Hepatocyte (in vitro differentiated cells): Measurements from ENCODE around the gene CPNE4.

Experiments used
- EZH2 ChIP-seq: fragments of 200-600 bp; sonication (generic); IDR thresholded peaks from 2 replicates; pipeline ENCODE4 v1.6.1; 2016; ENCODE audit warnings: antibody characterized with exemption, mild to moderate bottlenecking, borderline replicate concordance
- TF ChIP-seq, protein P1 (sequence below): fragments of 200-600 bp; sonication (generic); IDR thresholded peaks from 2 replicates; pipeline ENCODE4 v1.5.1; 2016; ENCODE audit warnings: antibody characterized with exemption, mild to moderate bottlenecking; ENCODE audit not compliant: poor library complexity

DNA sequence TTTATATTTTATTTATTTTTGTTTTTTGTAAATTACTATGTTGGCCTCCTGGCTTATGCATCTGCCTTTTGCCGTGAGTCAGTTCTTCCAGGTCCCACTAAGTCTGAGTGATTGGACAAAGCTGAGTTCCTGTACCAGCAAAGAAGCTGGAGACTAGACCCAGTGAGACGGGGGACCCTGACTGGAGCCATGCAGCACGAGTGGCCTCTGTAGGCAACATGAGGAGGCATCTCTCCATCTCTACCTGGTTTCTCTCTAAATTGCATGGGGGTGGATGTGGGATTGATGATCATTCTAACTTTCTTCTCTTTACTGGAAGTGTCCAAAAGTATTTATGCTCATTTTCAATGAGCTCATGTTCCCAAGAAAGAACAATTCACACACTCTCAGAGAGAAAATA, 376.7 kb downstream of the CPNE4 start:
- TF ChIP-seq, protein P1, sequence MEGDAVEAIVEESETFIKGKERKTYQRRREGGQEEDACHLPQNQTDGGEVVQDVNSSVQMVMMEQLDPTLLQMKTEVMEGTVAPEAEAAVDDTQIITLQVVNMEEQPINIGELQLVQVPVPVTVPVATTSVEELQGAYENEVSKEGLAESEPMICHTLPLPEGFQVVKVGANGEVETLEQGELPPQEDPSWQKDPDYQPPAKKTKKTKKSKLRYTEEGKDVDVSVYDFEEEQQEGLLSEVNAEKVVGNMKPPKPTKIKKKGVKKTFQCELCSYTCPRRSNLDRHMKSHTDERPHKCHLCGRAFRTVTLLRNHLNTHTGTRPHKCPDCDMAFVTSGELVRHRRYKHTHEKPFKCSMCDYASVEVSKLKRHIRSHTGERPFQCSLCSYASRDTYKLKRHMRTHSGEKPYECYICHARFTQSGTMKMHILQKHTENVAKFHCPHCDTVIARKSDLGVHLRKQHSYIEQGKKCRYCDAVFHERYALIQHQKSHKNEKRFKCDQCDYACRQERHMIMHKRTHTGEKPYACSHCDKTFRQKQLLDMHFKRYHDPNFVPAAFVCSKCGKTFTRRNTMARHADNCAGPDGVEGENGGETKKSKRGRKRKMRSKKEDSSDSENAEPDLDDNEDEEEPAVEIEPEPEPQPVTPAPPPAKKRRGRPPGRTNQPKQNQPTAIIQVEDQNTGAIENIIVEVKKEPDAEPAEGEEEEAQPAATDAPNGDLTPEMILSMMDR, result no peak
- no peak for TF ChIP-seq EZH2
